NCI-H2081 (cell line): ENCODE data around the gene RBM17.
"Not testable (repeated sequence)": the region's sequence is repeated elsewhere in the genome, so short reads cannot be mapped to it uniquely, and the experiment has no call there.

ENCODE experiments used
- DNase-seq, 2 experiments: peaks; one replicate each; lab custom pipeline; 2025; lab: John Stamatoyannopoulos, UW

Gene RBM17

GRCh38 chr10:6112893-6113292 is 24.1 kb downstream of the RBM17 start:
- no peak for DNase-seq

GRCh38 chr10:6114299-6114698 is 25.5 kb downstream of the RBM17 start:
- DNase-seq: no peak

- DNase-seq: no peak
These were observed 26.0 kb downstream of the RBM17 start for GRCh38 chr10:6114805-6115341.

GRCh38 chr10:6115411-6115810 is 26.6 kb downstream of the RBM17 start:
- no peak for DNase-seq

- no peak for DNase-seq
These were observed 27.1 kb downstream of the RBM17 start for GRCh38 chr10:6115824-6116350.

GRCh38 chr10:6116806-6117205 is 28.0 kb downstream of the RBM17 start:
- DNase-seq: no peak

GRCh38 chr10:6117711-6118110 is 28.9 kb downstream of the RBM17 start:
- no peak for DNase-seq

GRCh38 chr10:6119423-6119822 is 30.6 kb downstream of the RBM17 start:
- DNase-seq: no peak

- DNase-seq: no peak
These were observed 31.1 kb downstream of the RBM17 start for GRCh38 chr10:6119962-6120361.

- peak in 1 of 2 experiments; percentile 11 for DNase-seq
These were observed 31.9 kb downstream of the RBM17 start for GRCh38 chr10:6120691-6121090.

- DNase-seq: no peak
These were observed 32.3 kb downstream of the RBM17 start for GRCh38 chr10:6121146-6121545.

GRCh38 chr10:6123532-6123931 is 34.7 kb downstream of the RBM17 start:
- no peak for DNase-seq

GRCh38 chr10:6124666-6125065 is 35.8 kb downstream of the RBM17 start:
- DNase-seq: no peak

- DNase-seq: not testable (repeated sequence)
These were observed 38.6 kb downstream of the RBM17 start for GRCh38 chr10:6127461-6127860.

- no peak for DNase-seq
These were observed 39.3 kb downstream of the RBM17 start for GRCh38 chr10:6128087-6128486.

- DNase-seq: no peak
These were observed 39.9 kb downstream of the RBM17 start for GRCh38 chr10:6128591-6129251.

GRCh38 chr10:6130848-6131470 is 42.1 kb downstream of the RBM17 start:
- no peak for DNase-seq

- no peak for DNase-seq
These were observed 44.7 kb downstream of the RBM17 start for GRCh38 chr10:6133331-6134098.

- DNase-seq: no peak
These were observed 45.4 kb downstream of the RBM17 start for GRCh38 chr10:6134099-6134823.

- no peak for DNase-seq
These were observed 46.2 kb downstream of the RBM17 start for GRCh38 chr10:6135039-6135438.

GRCh38 chr10:6135589-6136168 is 46.8 kb downstream of the RBM17 start:
- DNase-seq: no peak
